Stimulated activated CD4-positive, alpha-beta T cell treated with anti-CD3 and anti-CD28 coated beads, Interleukin-1b, Interleukin-23, amount 100 ng/mL, for 48 hours (primary cell): ENCODE results near the gene USP37.
"Not testable (repeated sequence)": the region's sequence is repeated elsewhere in the genome, so short reads cannot be mapped to it uniquely, and the experiment has no call there.

Source experiments
- DNase-seq: peaks from one replicate; pipeline ENCODE4 v3.0.0-alpha.2; 2020

The USP37 gene

GRCh38 chr2:218554225-218554624 is 13.9 kb downstream of the USP37 start:
- not testable (repeated sequence) for DNase-seq

- DNase-seq, result no peak
Observed at GRCh38 chr2:218547978-218548377, 20.2 kb downstream of the USP37 start.

- DNase-seq, result no peak
Observed at GRCh38 chr2:218547511-218547910, 20.6 kb downstream of the USP37 start.

- no peak for DNase-seq
Observed at GRCh38 chr2:218546012-218546411, 22.1 kb downstream of the USP37 start.

GRCh38 chr2:218540015-218540414 is 28.1 kb downstream of the USP37 start:
- no peak for DNase-seq

GRCh38 chr2:218536804-218537494 is 31.2 kb downstream of the USP37 start:
- no peak for DNase-seq

- no peak for DNase-seq
Observed at GRCh38 chr2:218529990-218530389, 38.2 kb downstream of the USP37 start.

- not testable (repeated sequence) for DNase-seq
Observed at GRCh38 chr2:218528409-218528808, 39.7 kb downstream of the USP37 start.

- DNase-seq, result no peak
Observed at GRCh38 chr2:218523651-218524050, 44.5 kb downstream of the USP37 start.

GRCh38 chr2:218518876-218519275 is 49.3 kb downstream of the USP37 start:
- no peak for DNase-seq

GRCh38 chr2:218517434-218518206 is 50.5 kb downstream of the USP37 start:
- DNase-seq, result no peak

GRCh38 chr2:218516614-218517013 is 51.5 kb downstream of the USP37 start:
- no peak for DNase-seq

GRCh38 chr2:218513676-218514075 is 54.5 kb downstream of the USP37 start:
- no peak for DNase-seq

- DNase-seq, result no peak
Observed at GRCh38 chr2:218508299-218508698, 59.9 kb downstream of the USP37 start.

- DNase-seq, result no peak
Observed at GRCh38 chr2:218505754-218506371, 62.3 kb downstream of the USP37 start.

- no peak for DNase-seq
Observed at GRCh38 chr2:218501665-218502064, 66.5 kb downstream of the USP37 start.

GRCh38 chr2:218500501-218501060 is 67.6 kb downstream of the USP37 start:
- DNase-seq, result no peak

GRCh38 chr2:218485986-218486667 is 82.0 kb downstream of the USP37 start:
- no peak for DNase-seq

- no peak for DNase-seq
Observed at GRCh38 chr2:218482651-218483050, 85.5 kb downstream of the USP37 start.

GRCh38 chr2:218479595-218479994 is 88.6 kb downstream of the USP37 start:
- no peak for DNase-seq

GRCh38 chr2:218478544-218478943 is 89.6 kb downstream of the USP37 start:
- no peak for DNase-seq

GRCh38 chr2:218477247-218477646 is 90.9 kb downstream of the USP37 start:
- DNase-seq, result no peak

GRCh38 chr2:218476676-218477075 is 91.5 kb downstream of the USP37 start:
- DNase-seq, result no peak
